Measurements from ENCODE around the gene TRIM39. TPM values are rescaled to one million over a fixed set of nuclear protein-coding genes. Genes with fewer than 3 reads are reported as not detected.
A peak's percentile ranks its signal among the peaks of the same experiment; 100 is the strongest.

Gene TRIM39
- total and polyA plus RNA-seq, 9 of the 15 experiments (the other 6 are each of a cell fraction or from before 2014, with no cell fraction given) = 5.6 to 17.7 (median 12.8) TPM

- peak; percentile 94 for ATAC-seq
- Histone ChIP-seq H3K27me3 (ENCODE audit: control insufficient read depth in 2 of 2, insufficient read depth in 2 of 2, low read length in 2 of 2) (peaks cover 27% of the 10 kb centered on the region in 2 experiments), H3K27ac (ENCODE audit: extremely low read depth, low read depth, low read length) (no peak overlapping the region), H2AFZ (ENCODE audit: low read depth, low read length) (peak overlapping the region; percentile 71), H3K9me3 (replicated peaks; ENCODE audit: control insufficient read depth, insufficient read depth, low read depth, low read length) (no peaks in the 10 kb centered on the region), H3K4me3 (no peak overlapping the region), H3K4me2 (ENCODE audit: insufficient read depth, low read length) (peak overlapping the region; percentile 68), H3K9ac (ENCODE audit: insufficient read depth in 1 of 2, low read depth in 2 of 2, low read length in 2 of 2) (no peak overlapping the region; a peak in 1 of 4 replicates), H3K36me3 (ENCODE audit: control insufficient read depth, insufficient read depth, low read length) (no peaks in the 10 kb centered on the region), H3K9me1 (ENCODE audit: control insufficient read depth, insufficient read depth, low read length) (no peaks in the 10 kb centered on the region), H3K4me1 (replicated peaks in 1 of 2; ENCODE audit: control insufficient read depth in 2 of 2, insufficient read depth in 2 of 2, low read length in 2 of 2) (peaks cover 0 to 5% of the 10 kb centered on the region in 2 experiments; a peak in 3 of 5 replicates), H4K20me1 (replicated peaks; ENCODE audit: control insufficient read depth, insufficient read depth, low read length) (no peaks in the 10 kb centered on the region), H3K79me2 (ENCODE audit: control insufficient read depth, insufficient read depth, low read length) (no peaks in the 10 kb centered on the region)
- intact Hi-C loops (cut with micrococcal nuclease) (loop anchor here (2.0 to 5.0 kb wide), 2 partner anchors 39 to 94 kb away; no protein-coding TSS in a partner anchor), in situ Hi-C loops (cut with MboI) (no loop called here)
- peak; percentile 51 to 75 (median 64) for DNase-seq (ENCODE audit: extremely low read depth in 1 of 4, low spot score in 3 of 4)
- BruUV-seq (replicated peaks) = no TSS peak
- 25% methylated on average over 40 of the region's 40 CpGs for WGBS (ENCODE audit: insufficient coverage, low coverage, missing lambda C conversion rate)
- peak; percentile 84 for FAIRE-seq
- POLR2A ChIA-PET = no interaction called here
- CTCF ChIA-PET (ENCODE audit: low intra/inter-chr PET ratio) = interaction anchor here (0.6 kb wide), 1 partner anchor 86 kb away, joined by 7 read pairs; no protein-coding TSS in a partner anchor
- TF ChIP-seq CBX8 (IDR thresholded peaks at IDR 0.05; ENCODE audit: borderline replicate concordance, extremely low read depth, low read depth, low read length, poor library complexity, severe bottlenecking) (no peak), GTF3C2 (IDR thresholded peaks at IDR 0.05; ENCODE audit: borderline replicate concordance, extremely low read depth, insufficient read length) (no peak), RAD21 (CRISPR knock-in tag; conservative IDR thresholded peaks at IDR 0.05 in 1 of 2, IDR thresholded peaks at IDR 0.05 in 1 of 2) (peak; percentile 29 to 62; a peak in 3 of 4 replicates), POLR2G (IDR thresholded peaks at IDR 0.05; ENCODE audit: low read depth, low read length) (no peak), ZBTB7A (IDR thresholded peaks at IDR 0.05; ENCODE audit: borderline replicate concordance, control insufficient read depth, low read depth, low read length) (peak; percentile 34; the same call in 1 of the 2 replicates), ZNF766 (CRISPR knock-in tag; conservative IDR thresholded peaks at IDR 0.05) (peak; percentile 53; the same call in 1 of the 2 replicates), JUND (IDR thresholded peaks at IDR 0.05; ENCODE audit: borderline replicate concordance, low read depth, low read length) (0 out of 2 replicates have a peak, but pooled peaks have one; percentile 10), JUND (tag; IDR thresholded peaks at IDR 0.05; ENCODE audit: borderline replicate concordance, low read depth, low read length) (no peak), ADNP (tag; IDR thresholded peaks at IDR 0.05) (no peak), KHSRP (IDR thresholded peaks at IDR 0.05) (no peak), FOXP1 (CRISPR knock-in tag; IDR thresholded peaks at IDR 0.05) (no peak), MAZ (CRISPR knock-in tag; conservative IDR thresholded peaks at IDR 0.05 in 1 of 2, IDR thresholded peaks at IDR 0.05 in 1 of 2) (no peak)
Measured at GRCh38 chr6:30357678-30358540, 31.2 kb downstream of the TRIM39 start.
